HL-60/S4 treated with phorbol 12-myristate 13-acetate at 8.2 ng/mL for 4 days and 3 days (cell line): ENCODE measurements around the gene CCDC160.

Experiments used
- in situ Hi-C: fragments of 300-500 bp; cut with MboI; formaldehyde crosslinking; loops from 2 replicates; pipeline ENCODE4 v1.15.0; 2022; ENCODE audit warnings: low sequenced_read_pairs

CCDC160 gene

DNA sequence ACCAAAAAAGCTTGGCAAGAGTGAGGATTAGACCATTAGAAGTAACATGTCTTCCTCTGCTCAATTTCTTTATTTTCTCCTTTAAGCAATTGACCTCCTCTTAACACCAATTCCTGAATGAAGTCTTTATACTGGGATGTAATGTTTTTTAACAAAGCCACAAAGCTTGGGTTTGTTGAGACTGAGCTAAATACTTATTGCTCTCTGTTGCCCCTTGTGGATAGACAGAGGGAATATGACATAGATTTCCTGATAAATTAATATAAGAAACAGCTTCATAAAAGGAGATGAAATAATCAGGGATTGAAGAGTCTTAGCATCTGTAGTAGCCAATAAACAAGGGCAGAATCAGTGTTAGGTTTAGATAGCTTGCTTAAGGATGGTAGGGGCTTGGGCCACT is 57.6 kb downstream of the CCDC160 start:
- in situ Hi-C loops = no loop called here
